Right cardiac atrium (tissue), 5 donors: Measurements from ENCODE around the gene LSM10. TPM values are rescaled to one million over a fixed set of nuclear protein-coding genes. Genes with fewer than 3 reads are reported as not detected.
A peak's percentile ranks its signal among the peaks of the same experiment; 100 is the strongest.

ENCODE experiments used
- ATAC-seq, 2 donors: fragments of 200-7000 bp; cut with Tn5 transposase; one replicate each; pipeline versions ENCODE4 v1.8.0 to v1.9.1; 2020; ENCODE audit warnings: moderate library complexity in 2 of 2, mild to moderate bottlenecking in 1 of 2
- DNase-seq, 3 donors: peaks; one replicate each; pipeline ENCODE4 v3.0.0-alpha.2; 2020
- H3K27ac ChIP-seq: one replicate; pipeline ENCODE4 v1.5.1; 2013; ENCODE audit warnings: mild to moderate bottlenecking, low read length, control low read depth, moderate library complexity
- H3K27me3 ChIP-seq: one replicate; pipeline ENCODE4 v1.6.1; 2013; ENCODE audit not compliant: control insufficient read depth, insufficient read depth
- H3K4me1 ChIP-seq: one replicate; pipeline ENCODE4 v1.6.1; 2013; ENCODE audit warnings: low read length; ENCODE audit not compliant: control insufficient read depth, insufficient read depth
- H3K4me3 ChIP-seq: one replicate; pipeline ENCODE4 v1.5.1; 2013; ENCODE audit warnings: low read length, control low read depth
- H3K9me3 ChIP-seq: one replicate; pipeline ENCODE4 v1.6.1; 2013; ENCODE audit warnings: low read length; ENCODE audit not compliant: control insufficient read depth
- WGBS: extraction: QIAGEN DNeasy Blood & Tissue Kit; methylation state at CpG from one replicate; pipeline ENCODE4 v1.1.7; 2013; 5-methylcytosine and 5-hydroxymethylcytosine counted together
- intact Hi-C, 4 donors: fragments of 100-400 bp; cut with DNase I; formaldehyde crosslinking; loops; one replicate each; pipeline versions ENCODE4 v1.11.0 to v1.14.0; 2022 to 2023
- polyA plus RNA-seq: library from polyadenylated mRNA; stranded (reverse); fragments of 200-250 nt; gene quantifications from one replicate; pipeline ENCODE4 v1.2.3, GENCODE V29; 2013
- total RNA-seq, 4 donors: library from RNA; stranded (reverse); fragmentation: NEBNext Ultra II Directional; extraction: Animal tissue kit (Norgen Biotek cat#: 25700); gene quantifications; one replicate each; pipeline ENCODE4 v1.2.1, GENCODE V29; 2021
- donor health status: healthy with polysubstance abuse.
- donor health status: DM: no; HTN: yes; CAD: no.
- donor health status: DM: no; HTN: no; CAD: no.
- donor health status: DM: no; HTN: yes; CAD: no; lungs with severe emphysema.
- donor health status: DM: yes; HTN: yes; CAD: no.

Gene LSM10
- total and polyA plus RNA-seq, 5 donors = 70.9 to 121 (median 75.7) TPM

- Histone ChIP-seq H3K4me1 (no peaks in the 10 kb centered on the region), H3K9me3 (no peaks in the 10 kb centered on the region), H3K27me3 (no peaks in the 10 kb centered on the region), H3K27ac (no peak overlapping the region), H3K4me3 (no peak overlapping the region)
- intact Hi-C loops = no loop called here
- no peak for DNase-seq
- WGBS = 68% methylated on average over 2 of the region's 2 CpGs
- ATAC-seq = no peak
Measured at GRCh38 chr1:36408479-36408878, 10.8 kb upstream of the LSM10 start.

GRCh38 chr1:36406440-36406839, 8.7 kb upstream of the LSM10 start:
- H3K4me3 ChIP-seq = no peak overlapping the region
- ATAC-seq (no peak), DNase-seq (no peak)
- H3K27ac ChIP-seq = no peak overlapping the region
- no peaks in the 10 kb centered on the region for H3K9me3 ChIP-seq
- intact Hi-C loops = no loop called here
- H3K27me3 ChIP-seq = no peaks in the 10 kb centered on the region
- no peaks in the 10 kb centered on the region for H3K4me1 ChIP-seq
- WGBS = 92% methylated on average over 1 of the region's 1 CpG

- DNase-seq (no peak), ATAC-seq (no peak)
- 85% methylated on average over 4 of the region's 4 CpGs for WGBS
- intact Hi-C loops = no loop called here
- no peak overlapping the region for H3K4me3 ChIP-seq
- H3K9me3 ChIP-seq = no peaks in the 10 kb centered on the region
- no peaks in the 10 kb centered on the region for H3K27me3 ChIP-seq
- H3K4me1 ChIP-seq = no peaks in the 10 kb centered on the region
- no peak overlapping the region for H3K27ac ChIP-seq
Measured at GRCh38 chr1:36402504-36402890, 4.8 kb upstream of the LSM10 start.

GRCh38 chr1:36401602-36402503, 4.1 kb upstream of the LSM10 start:
- intact Hi-C loops = no loop called here
- ATAC-seq (no peak), DNase-seq (no peak)
- Histone ChIP-seq H3K27ac (no peak overlapping the region), H3K9me3 (no peaks in the 10 kb centered on the region), H3K4me3 (no peak overlapping the region), H3K4me1 (no peaks in the 10 kb centered on the region), H3K27me3 (no peaks in the 10 kb centered on the region)
- 93% methylated on average over 12 of the region's 12 CpGs for WGBS

GRCh38 chr1:36400825-36401601, 3.3 kb upstream of the LSM10 start:
- Histone ChIP-seq H3K4me1 (no peaks in the 10 kb centered on the region), H3K9me3 (no peaks in the 10 kb centered on the region), H3K27me3 (no peaks in the 10 kb centered on the region), H3K27ac (peak overlapping the region; percentile 39), H3K4me3 (no peak overlapping the region)
- DNase-seq (peak; percentile 83 to 91 (median 91)), ATAC-seq (peak; percentile 65 to 72)
- 70% methylated on average over 22 of the region's 22 CpGs for WGBS
- intact Hi-C loops = no loop called here

- DNase-seq (no peak), ATAC-seq (no peak)
- Histone ChIP-seq H3K4me3 (no peak overlapping the region), H3K27me3 (no peaks in the 10 kb centered on the region), H3K9me3 (no peaks in the 10 kb centered on the region), H3K4me1 (no peaks in the 10 kb centered on the region), H3K27ac (no peak overlapping the region)
- WGBS = 91% methylated on average over 10 of the region's 10 CpGs
- intact Hi-C loops = no loop called here
Measured at GRCh38 chr1:36400514-36400824, 2.8 kb upstream of the LSM10 start.

GRCh38 chr1:36398370-36398977, 766 bp upstream of the LSM10 start:
- no peaks in the 10 kb centered on the region for H3K4me1 ChIP-seq
- no peaks in the 10 kb centered on the region for H3K27me3 ChIP-seq
- 82% methylated on average over 7 of the region's 7 CpGs for WGBS
- no peak overlapping the region for H3K4me3 ChIP-seq
- no peaks in the 10 kb centered on the region for H3K9me3 ChIP-seq
- DNase-seq (no peak), ATAC-seq (no peak)
- no peak overlapping the region for H3K27ac ChIP-seq
- intact Hi-C loops = no loop called here

- Histone ChIP-seq H3K27ac (peak overlapping the region; percentile 90), H3K4me3 (peak overlapping the region; percentile 78), H3K4me1 (no peaks in the 10 kb centered on the region), H3K27me3 (no peaks in the 10 kb centered on the region), H3K9me3 (no peaks in the 10 kb centered on the region)
- 8% methylated on average over 5 of the region's 5 CpGs for WGBS
- peak; percentile 57 to 65 for ATAC-seq
- no peak for DNase-seq
- intact Hi-C loops = no loop called here
Measured at GRCh38 chr1:36397083-36397377, 678 bp downstream of the LSM10 start.

GRCh38 chr1:36396359-36396758, 1.3 kb downstream of the LSM10 start:
- no peaks in the 10 kb centered on the region for H3K9me3 ChIP-seq
- H3K4me1 ChIP-seq = no peaks in the 10 kb centered on the region
- no peak for DNase-seq
- WGBS = 76% methylated on average over 6 of the region's 6 CpGs
- intact Hi-C loops = no loop called here
- no peaks in the 10 kb centered on the region for H3K27me3 ChIP-seq
- ATAC-seq = no peak
- H3K27ac ChIP-seq = no peak overlapping the region
- H3K4me3 ChIP-seq = no peak overlapping the region

- intact Hi-C loops = no loop called here
- Histone ChIP-seq H3K4me1 (no peaks in the 10 kb centered on the region), H3K27ac (no peak overlapping the region), H3K4me3 (no peak overlapping the region), H3K27me3 (no peaks in the 10 kb centered on the region), H3K9me3 (no peaks in the 10 kb centered on the region)
- no peak for ATAC-seq
- DNase-seq = peak in 1 of 3 donors; percentile 46
- WGBS = 95% methylated on average over 19 of the region's 19 CpGs
Measured at GRCh38 chr1:36393686-36394085, 4.0 kb downstream of the LSM10 start.

GRCh38 chr1:36392836-36393235, 4.9 kb downstream of the LSM10 start:
- Histone ChIP-seq H3K4me3 (no peak overlapping the region), H3K9me3 (no peaks in the 10 kb centered on the region), H3K27me3 (no peaks in the 10 kb centered on the region), H3K27ac (no peak overlapping the region), H3K4me1 (peaks cover 2% of the 10 kb centered on the region)
- DNase-seq = no peak
- ATAC-seq = no peak
- WGBS = 84% methylated on average over 4 of the region's 4 CpGs
- intact Hi-C loops = no loop called here
